PFSK-1 (cell line): Measurements from ENCODE around the gene IFI35.
A peak's percentile ranks its signal among the peaks of the same experiment; 100 is the strongest.

Source experiments
- FOXP2 ChIP-seq: optimal IDR thresholded peaks from 2 replicates; pipeline ENCODE3; 2011; ENCODE audit warnings: borderline replicate concordance, control low read depth, inconsistent platforms; ENCODE audit not compliant: insufficient read depth; ENCODE audit errors: extremely low read length, extremely low read depth
- POLR2AphosphoS5 ChIP-seq: IDR thresholded peaks from 2 replicates; pipeline ENCODE4 v1.6.1; 2012; ENCODE audit warnings: low read depth, mild to moderate bottlenecking, control low read depth, low read length, moderate library complexity
- REST ChIP-seq, 2 experiments: IDR thresholded peaks; 2 replicates each; pipeline versions ENCODE4 v1.6.1 to v1.8.0; 2011 to 2012; ENCODE audit warnings: low read depth in 2 of 2, low read length in 2 of 2, control low read depth in 1 of 2, inconsistent platforms in 1 of 2, mild to moderate bottlenecking in 1 of 2, moderate library complexity in 1 of 2; ENCODE audit not compliant: insufficient read depth in 1 of 2
- SIN3A ChIP-seq: IDR thresholded peaks from 2 replicates; pipeline ENCODE4 v1.6.1; 2012; ENCODE audit warnings: mild to moderate bottlenecking, low read length, moderate library complexity, borderline replicate concordance; ENCODE audit not compliant: insufficient read depth
- TAF1 ChIP-seq: IDR thresholded peaks from 2 replicates; pipeline ENCODE4 v1.6.1; 2012; ENCODE audit warnings: low read length, control low read depth, borderline replicate concordance; ENCODE audit not compliant: insufficient read depth

- peak; percentile 21; the same call in 1 of the 2 replicates for TF ChIP-seq POLR2AphosphoS5
- TF ChIP-seq REST (IDR thresholded peaks at IDR 0.05; ENCODE audit: insufficient read depth in 1 of 2, low read depth in 2 of 2, low read length in 2 of 2), result no peak
- TF ChIP-seq SIN3A, result 0 out of 2 replicates have a peak, but pooled peaks have one; percentile 40
- no peak for TF ChIP-seq TAF1
- TF ChIP-seq FOXP2, result no peak
Measured at GRCh38 chr17:43020789-43021740, 14.5 kb downstream of the IFI35 start.
